Testis (tissue), 3 donors: ENCODE results near the gene REL. TPM values are rescaled to one million over a fixed set of nuclear protein-coding genes. Genes with fewer than 3 reads are reported as not detected.

Source experiments
- DNase-seq: peaks from one replicate; pipeline ENCODE4 v3.0.0-alpha.2; 2019
- H3K27ac ChIP-seq, 2 donors: fragments of 200-600 bp; sonication (generic); one replicate each; pipeline ENCODE4 v1.5.1; 2019
- H3K27me3 ChIP-seq: fragments of 200-600 bp; sonication (generic); one replicate; pipeline ENCODE4 v1.5.1; 2019
- H3K36me3 ChIP-seq: fragments of 200-600 bp; sonication (generic); one replicate; pipeline ENCODE4 v1.5.1; 2017; ENCODE audit warnings: low read depth; ENCODE audit errors: missing control alignments
- H3K4me1 ChIP-seq: fragments of 200-600 bp; sonication (generic); one replicate; pipeline ENCODE4 v1.5.1; 2019
- H3K4me3 ChIP-seq, 2 donors: fragments of 200-600 bp; sonication (generic); one replicate each; pipeline ENCODE4 v1.5.1; 2017 to 2019
- H3K9me3 ChIP-seq: fragments of 200-600 bp; sonication (generic); one replicate; pipeline ENCODE4 v1.5.1; 2017
- CTCF ChIP-seq, 3 experiments: fragments of 450-650 bp in 2 of 3; fragments of 200-600 bp in 1 of 3; sonication (generic) in 1 of 3; IDR thresholded peaks; one replicate each; pipeline ENCODE4 v1.5.1; 2016 to 2019; ENCODE audit warnings: antibody characterized with exemption in 3 of 3, mild to moderate bottlenecking in 2 of 3, moderate library complexity in 1 of 3
- POLR2A ChIP-seq: fragments of 450-650 bp; IDR thresholded peaks from one replicate; pipeline ENCODE4 v1.6.1; 2017; ENCODE audit warnings: antibody characterized with exemption, mild to moderate bottlenecking, moderate library complexity
- WGBS, 2 donors: methylation state at CpG; one replicate each; pipeline ENCODE4 v1.1.5; 2018; 5-methylcytosine and 5-hydroxymethylcytosine counted together
- intact Hi-C: fragments of 100-400 bp; cut with DNase I; formaldehyde crosslinking; loops from one replicate; pipeline ENCODE4 v1.15.1; 2023; ENCODE audit warnings: low total_unique reads
- polyA plus RNA-seq: library from polyadenylated mRNA; stranded (reverse); fragments of 350-450 nt; fragmentation: Illumina TruSeq; extraction: RNeasy Lipid Tissue Mini Kit (QIAGEN cat#74804); gene quantifications from one replicate; pipeline ENCODE4 v1.2.3, GENCODE V29; 2014; ENCODE audit warnings: low read depth, low replicate concordance; ENCODE audit not compliant: insufficient read depth
- total RNA-seq, 2 donors: library from RNA; depleted of rRNA; stranded (reverse); fragments of >200 nt; gene quantifications; one replicate each; pipeline ENCODE4 v1.2.3, GENCODE V29; 2016

REL gene
- total and polyA plus RNA-seq, 3 donors from 2014 or later = 4.3 to 33.7 (median 30.5) TPM

- no peak for TF ChIP-seq POLR2A
- no peak for TF ChIP-seq CTCF (IDR thresholded peaks at IDR 0.05)
Observed at GRCh38 chr2:60836491-60836890, 44.9 kb upstream of the REL start.

GRCh38 chr2:60837123-60837522 lies 44.3 kb upstream of the REL start:
- Histone ChIP-seq H3K27ac (no peak overlapping the region), H3K36me3 (no peaks in the 10 kb centered on the region), H3K4me1 (peaks cover 4% of the 10 kb centered on the region), H3K4me3 (no peak overlapping the region), H3K9me3 (no peaks in the 10 kb centered on the region), H3K27me3 (no peaks in the 10 kb centered on the region)
- TF ChIP-seq POLR2A (no peak), CTCF (IDR thresholded peaks at IDR 0.05) (no peak)
- intact Hi-C loops = no loop called here
- WGBS, 2 donors = 80 to 81% methylated on average over 1 of the region's 1 CpG
- DNase-seq = no peak

More at GRCh38 chr2:60836491-60836890, 44.9 kb upstream of the REL start:
- no peaks in the 10 kb centered on the region for H3K9me3 ChIP-seq
- peaks cover 4% of the 10 kb centered on the region for H3K4me1 ChIP-seq
- no peak overlapping the region for H3K4me3 ChIP-seq
- DNase-seq = no peak
- WGBS, 2 donors = 74 to 91% methylated on average over 3 of the region's 3 CpGs
- intact Hi-C loops = no loop called here
- no peaks in the 10 kb centered on the region for H3K27me3 ChIP-seq
- no peak overlapping the region for H3K27ac ChIP-seq
- no peaks in the 10 kb centered on the region for H3K36me3 ChIP-seq

GRCh38 chr2:60838481-60838880 lies 42.9 kb upstream of the REL start:
- no peak overlapping the region for H3K27ac ChIP-seq
- no peak for DNase-seq
- H3K4me1 ChIP-seq = peaks cover 4% of the 10 kb centered on the region
- H3K4me3 ChIP-seq = no peak overlapping the region
- intact Hi-C loops = no loop called here
- H3K27me3 ChIP-seq = no peaks in the 10 kb centered on the region
- H3K36me3 ChIP-seq = no peaks in the 10 kb centered on the region
- 75 to 77% methylated on average over 3 of the region's 3 CpGs for WGBS, 2 donors
- no peak for TF ChIP-seq CTCF (IDR thresholded peaks at IDR 0.05)
- H3K9me3 ChIP-seq = no peaks in the 10 kb centered on the region

GRCh38 chr2:60839126-60839813 lies 42.1 kb upstream of the REL start:
- no peak for TF ChIP-seq POLR2A
- H3K9me3 ChIP-seq = no peaks in the 10 kb centered on the region
- no peak for DNase-seq
- peaks cover 2% of the 10 kb centered on the region for H3K4me1 ChIP-seq
- H3K27me3 ChIP-seq = no peaks in the 10 kb centered on the region
- no peaks in the 10 kb centered on the region for H3K36me3 ChIP-seq
- H3K27ac ChIP-seq = no peak overlapping the region
- H3K4me3 ChIP-seq = no peak overlapping the region
- WGBS, 2 donors = 92 to 94% methylated on average over 9 of the region's 9 CpGs
- intact Hi-C loops = no loop called here

- Histone ChIP-seq H3K36me3 (no peaks in the 10 kb centered on the region), H3K4me3 (no peak overlapping the region), H3K27me3 (no peaks in the 10 kb centered on the region), H3K27ac (no peak overlapping the region), H3K4me1 (no peaks in the 10 kb centered on the region), H3K9me3 (no peaks in the 10 kb centered on the region)
- no peak for DNase-seq
- TF ChIP-seq POLR2A = no peak
- 80 to 83% methylated on average over 7 of the region's 7 CpGs for WGBS, 2 donors
- intact Hi-C loops = no loop called here
Observed at GRCh38 chr2:60840880-60841279, 40.5 kb upstream of the REL start.

GRCh38 chr2:60843006-60843405 lies 38.4 kb upstream of the REL start:
- WGBS, 2 donors = 91 to 96% methylated on average over 6 of the region's 6 CpGs
- TF ChIP-seq CTCF (IDR thresholded peaks at IDR 0.05) (no peak), POLR2A (no peak)
- Histone ChIP-seq H3K27me3 (no peaks in the 10 kb centered on the region), H3K27ac (no peak overlapping the region), H3K4me3 (no peak overlapping the region), H3K9me3 (no peaks in the 10 kb centered on the region), H3K36me3 (no peaks in the 10 kb centered on the region), H3K4me1 (peaks cover 5% of the 10 kb centered on the region)
- intact Hi-C loops = no loop called here
- DNase-seq = no peak
